Measurements from ENCODE around the gene FMO1. TPM values are rescaled to one million over a fixed set of nuclear protein-coding genes. Genes with fewer than 3 reads are reported as not detected.

The FMO1 gene
- polyA plus RNA-seq, 1 donor from 2014 or later, result not detected

DNA sequence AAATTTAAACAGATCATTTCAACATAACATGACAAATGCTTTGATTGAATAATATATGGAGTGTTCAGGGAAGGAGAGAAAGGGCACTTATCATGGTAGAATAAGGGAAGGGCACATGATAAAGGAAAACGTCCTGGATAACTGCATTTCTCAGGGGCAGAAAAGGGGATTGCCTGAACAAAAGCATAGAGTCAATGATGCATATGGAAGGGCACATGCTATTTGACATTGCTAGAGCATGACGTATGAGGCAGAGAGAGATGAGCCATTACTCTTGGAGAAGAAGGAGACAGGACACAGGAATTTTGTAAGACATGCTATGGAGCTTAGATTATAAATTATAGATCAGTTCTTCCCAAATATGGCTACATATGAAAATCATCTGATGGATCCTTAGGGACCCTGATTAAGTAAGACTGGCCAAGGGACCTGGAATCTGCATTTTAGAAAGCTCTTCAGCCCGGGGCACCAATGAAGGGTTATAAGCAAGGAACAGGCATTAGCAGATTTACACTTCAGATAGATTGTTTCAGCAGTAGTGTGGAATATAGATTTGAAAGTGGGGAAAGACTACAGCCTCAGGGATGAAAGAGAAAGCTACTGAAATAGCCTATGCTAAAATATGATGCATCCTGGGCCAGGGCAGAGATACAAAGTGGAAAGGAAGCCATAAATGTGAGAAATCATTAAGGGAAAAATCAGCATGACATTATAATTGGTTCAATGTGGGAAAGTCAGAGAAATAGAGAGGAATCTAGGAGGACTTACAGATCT, 41.9 kb upstream of the FMO1 start:
- H3K36me3 ChIP-seq (ENCODE audit: insufficient read depth, low read length), result no peaks in the 10 kb centered on the region
- H4K20me1 ChIP-seq (ENCODE audit: insufficient read depth), result no peaks in the 10 kb centered on the region
- no peaks in the 10 kb centered on the region for H3K27me3 ChIP-seq (ENCODE audit: insufficient read depth, low read depth, low read length)
- no peaks in the 10 kb centered on the region for H3K9me3 ChIP-seq (ENCODE audit: low read length)
- TF ChIP-seq, protein P1, sequence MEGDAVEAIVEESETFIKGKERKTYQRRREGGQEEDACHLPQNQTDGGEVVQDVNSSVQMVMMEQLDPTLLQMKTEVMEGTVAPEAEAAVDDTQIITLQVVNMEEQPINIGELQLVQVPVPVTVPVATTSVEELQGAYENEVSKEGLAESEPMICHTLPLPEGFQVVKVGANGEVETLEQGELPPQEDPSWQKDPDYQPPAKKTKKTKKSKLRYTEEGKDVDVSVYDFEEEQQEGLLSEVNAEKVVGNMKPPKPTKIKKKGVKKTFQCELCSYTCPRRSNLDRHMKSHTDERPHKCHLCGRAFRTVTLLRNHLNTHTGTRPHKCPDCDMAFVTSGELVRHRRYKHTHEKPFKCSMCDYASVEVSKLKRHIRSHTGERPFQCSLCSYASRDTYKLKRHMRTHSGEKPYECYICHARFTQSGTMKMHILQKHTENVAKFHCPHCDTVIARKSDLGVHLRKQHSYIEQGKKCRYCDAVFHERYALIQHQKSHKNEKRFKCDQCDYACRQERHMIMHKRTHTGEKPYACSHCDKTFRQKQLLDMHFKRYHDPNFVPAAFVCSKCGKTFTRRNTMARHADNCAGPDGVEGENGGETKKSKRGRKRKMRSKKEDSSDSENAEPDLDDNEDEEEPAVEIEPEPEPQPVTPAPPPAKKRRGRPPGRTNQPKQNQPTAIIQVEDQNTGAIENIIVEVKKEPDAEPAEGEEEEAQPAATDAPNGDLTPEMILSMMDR (IDR thresholded peaks at IDR 0.05; ENCODE audit: poor library complexity, severe bottlenecking), result no peak
- H3K4me2 ChIP-seq (ENCODE audit: low read length), result no peak overlapping the region
- H3K79me2 ChIP-seq (replicated peaks; ENCODE audit: insufficient read depth, low read length), result no peaks in the 10 kb centered on the region
- H2AFZ ChIP-seq (ENCODE audit: low read depth, low read length), result no peak overlapping the region
- no peaks in the 10 kb centered on the region for H3K9me2 ChIP-seq (ENCODE audit: insufficient read depth, low read length)
- H3K4me3 ChIP-seq (ENCODE audit: low read length), result no peak overlapping the region
- H3K27ac ChIP-seq (ENCODE audit: low read length), result no peak overlapping the region
- no peaks in the 10 kb centered on the region for H3F3A ChIP-seq (ENCODE audit: insufficient read depth, low read length, poor library complexity, severe bottlenecking)
- no peak overlapping the region for H3K9ac ChIP-seq (ENCODE audit: low read length)

DNA sequence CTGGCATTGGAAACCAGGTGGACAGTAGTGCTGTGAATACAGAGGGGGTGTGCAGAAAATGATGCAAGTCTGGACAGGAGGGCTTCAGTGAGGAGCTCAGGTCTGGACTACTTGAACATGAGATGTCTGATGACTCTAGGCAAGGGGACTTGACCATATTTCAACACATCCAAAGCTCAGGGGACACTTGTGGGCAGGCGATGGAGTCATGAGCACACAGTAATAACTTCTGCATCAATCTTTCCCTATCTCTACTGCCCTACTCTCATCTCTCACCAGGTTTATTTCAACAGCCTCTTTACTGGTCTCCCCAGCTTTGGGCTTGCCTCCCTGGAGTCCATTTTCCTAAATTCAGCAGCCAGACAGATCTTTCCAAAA, 41.3 kb upstream of the FMO1 start:
- Histone ChIP-seq H3K79me2 (replicated peaks; ENCODE audit: insufficient read depth, low read length) (no peaks in the 10 kb centered on the region), H3K9ac (ENCODE audit: low read length) (no peak overlapping the region), H3K4me3 (ENCODE audit: low read length) (no peak overlapping the region), H3K27ac (ENCODE audit: low read length) (no peak overlapping the region), H3K36me3 (ENCODE audit: insufficient read depth, low read length) (no peaks in the 10 kb centered on the region), H3F3A (ENCODE audit: insufficient read depth, low read length, poor library complexity, severe bottlenecking) (no peaks in the 10 kb centered on the region), H4K20me1 (ENCODE audit: insufficient read depth) (no peaks in the 10 kb centered on the region), H3K9me2 (ENCODE audit: insufficient read depth, low read length) (no peaks in the 10 kb centered on the region), H3K4me2 (ENCODE audit: low read length) (no peak overlapping the region), H3K27me3 (ENCODE audit: insufficient read depth, low read depth, low read length) (no peaks in the 10 kb centered on the region), H3K9me3 (ENCODE audit: low read length) (no peaks in the 10 kb centered on the region), H2AFZ (ENCODE audit: low read depth, low read length) (no peak overlapping the region)
- TF ChIP-seq EZH2 (IDR thresholded peaks at IDR 0.05; ENCODE audit: borderline replicate concordance, insufficient read depth, low read length, poor library complexity, severe bottlenecking), result no peak
- TF ChIP-seq, protein P1 (IDR thresholded peaks at IDR 0.05; ENCODE audit: poor library complexity, severe bottlenecking), result no peak
- TF ChIP-seq SMC3 (conservative IDR thresholded peaks at IDR 0.05; ENCODE audit: poor library complexity), result no peak
- TF ChIP-seq RAD21 (conservative IDR thresholded peaks at IDR 0.05), result no peak
- TF ChIP-seq, protein P2, sequence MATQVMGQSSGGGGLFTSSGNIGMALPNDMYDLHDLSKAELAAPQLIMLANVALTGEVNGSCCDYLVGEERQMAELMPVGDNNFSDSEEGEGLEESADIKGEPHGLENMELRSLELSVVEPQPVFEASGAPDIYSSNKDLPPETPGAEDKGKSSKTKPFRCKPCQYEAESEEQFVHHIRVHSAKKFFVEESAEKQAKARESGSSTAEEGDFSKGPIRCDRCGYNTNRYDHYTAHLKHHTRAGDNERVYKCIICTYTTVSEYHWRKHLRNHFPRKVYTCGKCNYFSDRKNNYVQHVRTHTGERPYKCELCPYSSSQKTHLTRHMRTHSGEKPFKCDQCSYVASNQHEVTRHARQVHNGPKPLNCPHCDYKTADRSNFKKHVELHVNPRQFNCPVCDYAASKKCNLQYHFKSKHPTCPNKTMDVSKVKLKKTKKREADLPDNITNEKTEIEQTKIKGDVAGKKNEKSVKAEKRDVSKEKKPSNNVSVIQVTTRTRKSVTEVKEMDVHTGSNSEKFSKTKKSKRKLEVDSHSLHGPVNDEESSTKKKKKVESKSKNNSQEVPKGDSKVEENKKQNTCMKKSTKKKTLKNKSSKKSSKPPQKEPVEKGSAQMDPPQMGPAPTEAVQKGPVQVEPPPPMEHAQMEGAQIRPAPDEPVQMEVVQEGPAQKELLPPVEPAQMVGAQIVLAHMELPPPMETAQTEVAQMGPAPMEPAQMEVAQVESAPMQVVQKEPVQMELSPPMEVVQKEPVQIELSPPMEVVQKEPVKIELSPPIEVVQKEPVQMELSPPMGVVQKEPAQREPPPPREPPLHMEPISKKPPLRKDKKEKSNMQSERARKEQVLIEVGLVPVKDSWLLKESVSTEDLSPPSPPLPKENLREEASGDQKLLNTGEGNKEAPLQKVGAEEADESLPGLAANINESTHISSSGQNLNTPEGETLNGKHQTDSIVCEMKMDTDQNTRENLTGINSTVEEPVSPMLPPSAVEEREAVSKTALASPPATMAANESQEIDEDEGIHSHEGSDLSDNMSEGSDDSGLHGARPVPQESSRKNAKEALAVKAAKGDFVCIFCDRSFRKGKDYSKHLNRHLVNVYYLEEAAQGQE (IDR thresholded peaks at IDR 0.05; ENCODE audit: borderline replicate concordance), result no peak
- no peak for TF ChIP-seq EP300 (conservative IDR thresholded peaks at IDR 0.05; ENCODE audit: poor library complexity, severe bottlenecking)
- TF ChIP-seq MXI1 (conservative IDR thresholded peaks at IDR 0.05; ENCODE audit: poor library complexity, severe bottlenecking), result no peak
- TF ChIP-seq TAF1 (IDR thresholded peaks at IDR 0.05; ENCODE audit: low read depth), result no peak
- no peak for TF ChIP-seq POLR2AphosphoS5 (IDR thresholded peaks at IDR 0.05)
